Osteoblast (primary cell): ENCODE results near the gene BNIP5. TPM values are rescaled to one million over a fixed set of nuclear protein-coding genes. Genes with fewer than 3 reads are reported as not detected.

Experiments used
- DNase-seq: peaks from one replicate; pipeline ENCODE4 v3.0.0; 2011; ENCODE audit warnings: low spot score, mixed read lengths; ENCODE audit not compliant: insufficient read length; ENCODE audit errors: missing footprints
- H2AFZ ChIP-seq: 2 replicates; pipeline ENCODE4 v1.6.0; 2011; ENCODE audit warnings: mild to moderate bottlenecking, low read length
- H3K27ac ChIP-seq: 2 replicates; pipeline ENCODE4 v1.5.1; 2011; ENCODE audit warnings: mild to moderate bottlenecking, low read depth, low read length, moderate library complexity
- H3K27me3 ChIP-seq: 2 replicates; pipeline ENCODE4 v1.6.0; 2012; ENCODE audit warnings: mild to moderate bottlenecking, control low read depth, inconsistent platforms, low read length, moderate library complexity; ENCODE audit not compliant: insufficient read depth
- H3K36me3 ChIP-seq: 2 replicates; pipeline ENCODE4 v1.5.1; 2011; ENCODE audit warnings: mild to moderate bottlenecking, low read length, control low read depth, moderate library complexity; ENCODE audit not compliant: insufficient read depth
- H3K4me1 ChIP-seq: 2 replicates; pipeline ENCODE4 v1.5.1; 2011; ENCODE audit warnings: mild to moderate bottlenecking, low read length, control low read depth, moderate library complexity; ENCODE audit not compliant: insufficient read depth
- H3K4me2 ChIP-seq: 2 replicates; pipeline ENCODE4 v1.6.0; 2011; ENCODE audit warnings: mild to moderate bottlenecking, low read length; ENCODE audit not compliant: insufficient read depth
- H3K4me3 ChIP-seq: fragments of 200-600 bp; sonication (generic); 3 replicates; pipeline ENCODE4 v1.5.1; 2012; ENCODE audit warnings: mild to moderate bottlenecking, low read length, inconsistent platforms; ENCODE audit not compliant: insufficient read depth
- H3K79me2 ChIP-seq: 2 replicates; pipeline ENCODE4 v1.6.0; 2012; ENCODE audit warnings: mild to moderate bottlenecking, low read length, control low read depth, inconsistent platforms; ENCODE audit not compliant: insufficient read depth
- H3K9me3 ChIP-seq: 2 replicates; pipeline ENCODE4 v1.5.1; 2011; ENCODE audit warnings: low read depth, low read length, control low read depth
- H4K20me1 ChIP-seq: 2 replicates; pipeline ENCODE4 v1.6.0; 2012; ENCODE audit warnings: mild to moderate bottlenecking, low read length, control low read depth; ENCODE audit not compliant: insufficient read depth
- CTCF ChIP-seq: IDR thresholded peaks from 2 replicates; pipeline ENCODE4 v1.5.1; 2011; ENCODE audit warnings: mild to moderate bottlenecking, low read depth, low read length, moderate library complexity; ENCODE audit errors: extremely low read depth
- total RNA-seq: library from RNA; depleted of rRNA; stranded (reverse); fragments of >200 nt; gene quantifications from 2 replicates; pipeline ENCODE4 v1.2.3, GENCODE V29; 2012

Gene BNIP5
- total RNA-seq, 1 donor, result not detected

GRCh38 chr6:36267731-36268477 lies 68.8 kb downstream of the BNIP5 start:
- no peak overlapping the region for H3K4me2 ChIP-seq
- no peaks in the 10 kb centered on the region for H4K20me1 ChIP-seq
- H3K27ac ChIP-seq, result no peak overlapping the region
- H3K36me3 ChIP-seq, result no peaks in the 10 kb centered on the region
- no peaks in the 10 kb centered on the region for H3K79me2 ChIP-seq
- no peak overlapping the region for H3K4me3 ChIP-seq
- TF ChIP-seq CTCF, result no peak
- no peak for DNase-seq
- H3K4me1 ChIP-seq, result no peaks in the 10 kb centered on the region
- H2AFZ ChIP-seq, result no peak overlapping the region
- H3K27me3 ChIP-seq, result peaks cover 54% of the 10 kb centered on the region
- peaks cover 2% of the 10 kb centered on the region for H3K9me3 ChIP-seq

GRCh38 chr6:36266913-36267644 lies 69.6 kb downstream of the BNIP5 start:
- peaks cover 2% of the 10 kb centered on the region for H3K9me3 ChIP-seq
- H3K27me3 ChIP-seq, result peaks cover 55% of the 10 kb centered on the region
- H3K36me3 ChIP-seq, result no peaks in the 10 kb centered on the region
- H3K79me2 ChIP-seq, result no peaks in the 10 kb centered on the region
- H4K20me1 ChIP-seq, result no peaks in the 10 kb centered on the region
- H3K4me1 ChIP-seq, result no peaks in the 10 kb centered on the region
- H3K4me3 ChIP-seq, result no peak overlapping the region
- no peak overlapping the region for H2AFZ ChIP-seq
- H3K4me2 ChIP-seq, result no peak overlapping the region
- no peak for DNase-seq
- no peak overlapping the region for H3K27ac ChIP-seq
- TF ChIP-seq CTCF, result no peak

Other genes with a start within 250 kb of the BNIP5 start
- gene MAPK13, start 206.4 kb downstream of the BNIP5 start, total RNA-seq, result 4.3 and 6.8 TPM in 2 replicates
- 17.7 and 18.8 TPM in 2 replicates for gene BRPF3, start 140.1 kb downstream of the BNIP5 start, total RNA-seq
- under 0.01 TPM in 1 of 2 replicates, not detected in the other for gene PNPLA1, start 66.8 kb downstream of the BNIP5 start, total RNA-seq
- gene ETV7, start 50.8 kb upstream of the BNIP5 start, total RNA-seq, result 3.3 and 3.5 TPM in 2 replicates
- gene PXT1, start 106.0 kb upstream of the BNIP5 start, total RNA-seq, result under 0.01 TPM in 1 of 2 replicates, not detected in the other
- gene KCTD20, start 106.1 kb upstream of the BNIP5 start, total RNA-seq, result 182 and 210 TPM in 2 replicates
- gene STK38, start 210.6 kb upstream of the BNIP5 start, total RNA-seq, result 41.5 and 48.1 TPM in 2 replicates